Tibial nerve (tissue), 4 donors: ENCODE results near the gene DDX53. TPM values are rescaled to one million over a fixed set of nuclear protein-coding genes. Genes with fewer than 3 reads are reported as not detected.

ENCODE experiments used
- DNase-seq, 2 donors: peaks; one replicate each; pipeline ENCODE4 v3.0.0-alpha.2; 2019; ENCODE audit warnings: low spot score in 2 of 2
- H3K27ac ChIP-seq, 4 donors: fragments of 200-600 bp; sonication (generic) in 3 of 4; one replicate each; pipeline ENCODE4 v1.5.1; 2017 to 2019; ENCODE audit warnings: mild to moderate bottlenecking in 1 of 4
- H3K27me3 ChIP-seq, 2 donors: fragments of 200-600 bp; sonication (generic) in 1 of 2; one replicate each; pipeline versions ENCODE4 v1.5.1 to v1.6.0; 2017 to 2019
- H3K36me3 ChIP-seq, 3 donors: fragments of 200-600 bp; sonication (generic); one replicate each; pipeline ENCODE4 v1.5.1; 2018 to 2019
- H3K4me1 ChIP-seq, 4 donors: fragments of 200-600 bp; sonication (generic) in 3 of 4; one replicate each; pipeline ENCODE4 v1.5.1; 2017 to 2019
- H3K4me3 ChIP-seq, 4 donors: fragments of 200-600 bp; sonication (generic) in 3 of 4; one replicate each; pipeline ENCODE4 v1.5.1; 2017 to 2019; ENCODE audit warnings: mild to moderate bottlenecking in 1 of 4, moderate library complexity in 1 of 4
- H3K9me3 ChIP-seq, 4 donors: fragments of 200-600 bp; sonication (generic) in 3 of 4; one replicate each; pipeline ENCODE4 v1.5.1; 2017 to 2019
- CTCF ChIP-seq, 5 experiments: fragments of 200-600 bp in 3 of 5; fragments of 450-650 bp in 2 of 5; sonication (generic) in 3 of 5; IDR thresholded peaks; one replicate each; pipeline ENCODE4 v1.5.1; 2016 to 2019; ENCODE audit warnings: antibody characterized with exemption in 5 of 5, mild to moderate bottlenecking in 3 of 5, moderate library complexity in 2 of 5
- EP300 ChIP-seq, 2 donors: sonication (generic); formaldehyde crosslinking; IDR thresholded peaks; one replicate each; pipeline ENCODE4 v1.6.1; 2017; ENCODE audit warnings: antibody characterized with exemption in 2 of 2, mild to moderate bottlenecking in 1 of 2
- POLR2A ChIP-seq, 2 donors: fragments of 450-650 bp; IDR thresholded peaks; one replicate each; pipeline ENCODE4 v1.6.1; 2017; ENCODE audit warnings: antibody characterized with exemption in 2 of 2, mild to moderate bottlenecking in 2 of 2, moderate library complexity in 2 of 2
- WGBS, 2 donors: methylation state at CpG; one replicate each; pipeline ENCODE4 v1.1.5; 2018; 5-methylcytosine and 5-hydroxymethylcytosine counted together
- total RNA-seq, 4 donors: library from RNA; depleted of rRNA; stranded (reverse); fragments of >200 nt; gene quantifications; one replicate each; pipeline ENCODE4 v1.1.0, GENCODE V29; 2016

Gene DDX53
- total RNA-seq, 4 donors from 2014 or later, result not detected

- Histone ChIP-seq H3K27ac (no peak overlapping the region), H3K4me1 (no peaks in the 10 kb centered on the region), H3K27me3 (no peaks in the 10 kb centered on the region), H3K9me3 (no peaks in the 10 kb centered on the region), H3K36me3 (no peaks in the 10 kb centered on the region), H3K4me3 (no peak overlapping the region)
- no peak for DNase-seq
- WGBS, 2 donors, result 91 to 95% methylated on average over 2 to 4 of the region's 4 CpGs
- TF ChIP-seq CTCF (IDR thresholded peaks at IDR 0.05) (no peak), POLR2A (IDR thresholded peaks at IDR 0.05) (no peak), EP300 (IDR thresholded peaks at IDR 0.05) (no peak)
Observed at GRCh38 chrX:22974616-22975015, 25.1 kb upstream of the DDX53 start.

- 69 to 76% methylated on average over 1 of the region's 1 CpG for WGBS, 2 donors
Observed at GRCh38 chrX:22975786-22976185, 24.0 kb upstream of the DDX53 start.

GRCh38 chrX:22985958-22986357, 13.8 kb upstream of the DDX53 start:
- Histone ChIP-seq H3K27ac (no peak overlapping the region), H3K4me3 (no peak overlapping the region), H3K9me3 (no peaks in the 10 kb centered on the region), H3K27me3 (no peaks in the 10 kb centered on the region), H3K36me3 (no peaks in the 10 kb centered on the region), H3K4me1 (no peaks in the 10 kb centered on the region)
- TF ChIP-seq POLR2A (IDR thresholded peaks at IDR 0.05) (no peak), EP300 (IDR thresholded peaks at IDR 0.05) (no peak), CTCF (IDR thresholded peaks at IDR 0.05) (no peak)
- 75 to 89% methylated on average over 2 of the region's 2 CpGs for WGBS, 2 donors
- DNase-seq, result no peak

More at GRCh38 chrX:22975786-22976185, 24.0 kb upstream of the DDX53 start:
- no peaks in the 10 kb centered on the region for H3K27me3 ChIP-seq
- no peak overlapping the region for H3K4me3 ChIP-seq
- no peak for DNase-seq
- TF ChIP-seq POLR2A (IDR thresholded peaks at IDR 0.05) (no peak), EP300 (IDR thresholded peaks at IDR 0.05) (no peak), CTCF (IDR thresholded peaks at IDR 0.05) (no peak)
- H3K36me3 ChIP-seq, result no peaks in the 10 kb centered on the region
- no peak overlapping the region for H3K27ac ChIP-seq
- no peaks in the 10 kb centered on the region for H3K4me1 ChIP-seq
- no peaks in the 10 kb centered on the region for H3K9me3 ChIP-seq

- H3K36me3 ChIP-seq, result no peaks in the 10 kb centered on the region
- H3K4me1 ChIP-seq, result no peaks in the 10 kb centered on the region
- WGBS, 2 donors, result 82 to 88% methylated on average over 1 of the region's 1 CpG
- TF ChIP-seq CTCF (IDR thresholded peaks at IDR 0.05), result no peak
- no peak overlapping the region for H3K4me3 ChIP-seq
- no peaks in the 10 kb centered on the region for H3K9me3 ChIP-seq
- no peak overlapping the region for H3K27ac ChIP-seq
- DNase-seq, result no peak
- peaks cover 0 to 4% of the 10 kb centered on the region in 2 donors for H3K27me3 ChIP-seq
Observed at GRCh38 chrX:22987452-22987851, 12.3 kb upstream of the DDX53 start.

- no peaks in the 10 kb centered on the region for H3K4me1 ChIP-seq
- H3K36me3 ChIP-seq, result no peaks in the 10 kb centered on the region
- no peak overlapping the region for H3K4me3 ChIP-seq
- no peak overlapping the region for H3K27ac ChIP-seq
- no peak for DNase-seq
- peaks cover 0 to 3% of the 10 kb centered on the region in 2 donors for H3K27me3 ChIP-seq
- 55 to 57% methylated on average over 2 of the region's 2 CpGs for WGBS, 2 donors
- no peaks in the 10 kb centered on the region for H3K9me3 ChIP-seq
- no peak for TF ChIP-seq EP300 (IDR thresholded peaks at IDR 0.05)
- TF ChIP-seq POLR2A (IDR thresholded peaks at IDR 0.05), result no peak
- no peak for TF ChIP-seq CTCF (IDR thresholded peaks at IDR 0.05)
Observed at GRCh38 chrX:23003116-23003515, 3.4 kb downstream of the DDX53 start.
